Small intestine (tissue), 7 donors: ENCODE results near the gene ITPR1. TPM values are rescaled to one million over a fixed set of nuclear protein-coding genes. Genes with fewer than 3 reads are reported as not detected.

Source experiments
- DNase-seq, 2 donors: peaks; one replicate each; pipeline versions ENCODE4 v3.0.0 to v3.0.0-alpha.2; 2013
- FAIRE-seq: peaks from 2 replicates; lab custom pipeline; 2012; peaks lifted over from hg19 to GRCh38; lab: Jason Lieb, UNC
- H3K27ac ChIP-seq, 3 donors: one replicate each; pipeline ENCODE4 v1.5.1; 2013; ENCODE audit warnings: low read length in 2 of 3, mild to moderate bottlenecking in 2 of 3, control low read depth in 1 of 3, inconsistent platforms in 1 of 3, low read depth in 1 of 3, moderate library complexity in 1 of 3
- H3K27me3 ChIP-seq, 3 donors: one replicate each; pipeline ENCODE4 v1.6.1; 2013; ENCODE audit warnings: low read length in 3 of 3, inconsistent platforms in 1 of 3; ENCODE audit not compliant: control insufficient read depth in 3 of 3, insufficient read depth in 3 of 3
- H3K36me3 ChIP-seq, 3 donors: one replicate each; pipeline ENCODE4 v1.6.1; 2013; ENCODE audit warnings: low read length in 3 of 3, inconsistent platforms in 1 of 3, low read depth in 1 of 3, mild to moderate bottlenecking in 1 of 3, moderate library complexity in 1 of 3; ENCODE audit not compliant: control insufficient read depth in 3 of 3, insufficient read depth in 2 of 3
- H3K4me1 ChIP-seq, 3 donors: one replicate each; pipeline ENCODE4 v1.6.1; 2013; ENCODE audit warnings: low read length in 2 of 3, inconsistent platforms in 1 of 3, low read depth in 1 of 3, mild to moderate bottlenecking in 1 of 3, moderate library complexity in 1 of 3; ENCODE audit not compliant: control insufficient read depth in 3 of 3, insufficient read depth in 2 of 3
- H3K4me3 ChIP-seq, 3 donors: one replicate each; pipeline ENCODE4 v1.5.1; 2013; ENCODE audit warnings: low read length in 3 of 3, control low read depth in 1 of 3, inconsistent platforms in 1 of 3, low read depth in 1 of 3, mild to moderate bottlenecking in 1 of 3, moderate library complexity in 1 of 3
- H3K9me3 ChIP-seq, 2 donors: one replicate each; pipeline ENCODE4 v1.6.1; 2013; ENCODE audit warnings: low read depth in 1 of 2, low read length in 1 of 2; ENCODE audit not compliant: control insufficient read depth in 2 of 2, insufficient read depth in 1 of 2
- WGBS, 3 donors: extraction: QIAGEN DNeasy Blood & Tissue Kit; methylation state at CpG; one replicate each; pipeline ENCODE4 v1.1.7; 2013; 5-methylcytosine and 5-hydroxymethylcytosine counted together
- polyA plus RNA-seq, 4 donors: library from polyadenylated mRNA; stranded (reverse) in 3 of 4; unstranded in 1 of 4; fragments of 200-250 nt in 3 of 4; fragments of 120-200 nt in 1 of 4; gene quantifications; one replicate each; pipeline versions ENCODE4 v1.2.1 to v1.2.3, GENCODE V29; 2013
- donor health status: healthy with polysubstance abuse.
- donor health status: control.
- donor health status: control.
- donor health status: Bipolar disorder and iron deficiency.
- donor health status: healthy.

The ITPR1 gene
- polyA plus RNA-seq, 4 donors = 0.89 to 13.8 (median 5.1) TPM

GRCh38 chr3:4568841-4569240, 75.7 kb downstream of the ITPR1 start:
- H3K9me3 ChIP-seq = no peaks in the 10 kb centered on the region
- H3K27ac ChIP-seq = no peak overlapping the region
- FAIRE-seq (no peak), DNase-seq (no peak)
- no peaks in the 10 kb centered on the region for H3K36me3 ChIP-seq
- WGBS, 3 donors = 63 to 67% (median 66%) methylated on average over 3 of the region's 3 CpGs
- no peaks in the 10 kb centered on the region for H3K4me1 ChIP-seq
- H3K4me3 ChIP-seq = no peak overlapping the region
- H3K27me3 ChIP-seq = no peaks in the 10 kb centered on the region

GRCh38 chr3:4570840-4571621, 77.9 kb downstream of the ITPR1 start:
- no peaks in the 10 kb centered on the region for H3K9me3 ChIP-seq
- DNase-seq (no peak), FAIRE-seq (no peak)
- 65 to 76% (median 76%) methylated on average over 7 of the region's 7 CpGs for whole genome bisulfite sequencing, 3 donors
- H3K27ac ChIP-seq = no peak overlapping the region
- no peaks in the 10 kb centered on the region for H3K36me3 ChIP-seq
- H3K4me3 ChIP-seq = no peak overlapping the region
- no peaks in the 10 kb centered on the region for H3K4me1 ChIP-seq
- no peaks in the 10 kb centered on the region for H3K27me3 ChIP-seq

- WGBS, 3 donors = 76 to 93% (median 85%) methylated on average over 1 of the region's 1 CpG
Measured at GRCh38 chr3:4571690-4572334, 78.7 kb downstream of the ITPR1 start.

GRCh38 chr3:4573153-4573552, 80.0 kb downstream of the ITPR1 start:
- WGBS, 3 donors = 92 to 95% (median 94%) methylated on average over 2 of the region's 2 CpGs
- no peak for FAIRE-seq

More at GRCh38 chr3:4571690-4572334, 78.7 kb downstream of the ITPR1 start:
- H3K4me1 ChIP-seq = no peaks in the 10 kb centered on the region
- FAIRE-seq (no peak), DNase-seq (no peak)
- H3K27ac ChIP-seq = no peak overlapping the region
- H3K27me3 ChIP-seq = no peaks in the 10 kb centered on the region
- no peak overlapping the region for H3K4me3 ChIP-seq
- H3K9me3 ChIP-seq = no peaks in the 10 kb centered on the region
- no peaks in the 10 kb centered on the region for H3K36me3 ChIP-seq

DNA sequence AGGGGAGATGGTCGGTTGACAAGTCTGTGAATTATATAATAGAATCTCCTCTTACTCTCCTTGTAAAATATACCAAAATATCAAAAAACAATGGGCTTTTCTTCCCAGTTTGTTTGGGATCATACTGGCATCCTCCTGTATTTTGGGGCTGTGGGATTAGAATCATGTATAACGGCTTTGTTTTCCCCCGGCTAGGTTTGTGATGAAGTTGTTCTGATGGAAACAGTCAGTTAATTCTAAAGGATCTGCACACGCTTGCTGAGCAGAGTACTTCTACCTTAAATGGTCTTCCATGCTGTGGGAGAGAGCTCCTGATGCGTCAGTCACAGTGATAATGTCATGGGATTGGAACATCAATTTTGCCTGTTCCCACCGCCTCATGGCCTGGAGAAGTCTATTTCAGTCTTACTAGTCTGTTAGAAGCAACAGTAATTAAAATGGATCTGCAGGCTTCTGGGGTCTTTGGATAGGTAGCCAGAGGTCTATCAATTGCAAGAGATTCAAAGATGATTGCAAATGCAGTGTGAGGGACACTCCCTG, 81.3 kb downstream of the ITPR1 start:
- DNase-seq (no peak), FAIRE-seq (no peak)
- Histone ChIP-seq H3K9me3 (no peaks in the 10 kb centered on the region), H3K4me1 (no peaks in the 10 kb centered on the region), H3K27me3 (peaks cover 0 to 3% (median 0%) of the 10 kb centered on the region in 3 donors), H3K36me3 (no peaks in the 10 kb centered on the region), H3K27ac (no peak overlapping the region), H3K4me3 (no peak overlapping the region)
- 89 to 95% (median 90%) methylated on average over 6 of the region's 6 CpGs for WGBS, 3 donors

More at GRCh38 chr3:4573153-4573552, 80.0 kb downstream of the ITPR1 start:
- H3K4me1 ChIP-seq = no peaks in the 10 kb centered on the region
- no peak overlapping the region for H3K4me3 ChIP-seq
- H3K27ac ChIP-seq = no peak overlapping the region
- no peaks in the 10 kb centered on the region for H3K36me3 ChIP-seq
- H3K9me3 ChIP-seq = no peaks in the 10 kb centered on the region
- no peaks in the 10 kb centered on the region for H3K27me3 ChIP-seq
- DNase-seq = no peak

- Histone ChIP-seq H3K27ac (no peak overlapping the region), H3K4me3 (no peak overlapping the region), H3K4me1 (no peaks in the 10 kb centered on the region), H3K36me3 (no peaks in the 10 kb centered on the region), H3K9me3 (no peaks in the 10 kb centered on the region), H3K27me3 (peaks cover 0 to 3% (median 0%) of the 10 kb centered on the region in 3 donors)
- DNase-seq (no peak), FAIRE-seq (no peak)
Measured at GRCh38 chr3:4575381-4575780, 82.2 kb downstream of the ITPR1 start.

DNA sequence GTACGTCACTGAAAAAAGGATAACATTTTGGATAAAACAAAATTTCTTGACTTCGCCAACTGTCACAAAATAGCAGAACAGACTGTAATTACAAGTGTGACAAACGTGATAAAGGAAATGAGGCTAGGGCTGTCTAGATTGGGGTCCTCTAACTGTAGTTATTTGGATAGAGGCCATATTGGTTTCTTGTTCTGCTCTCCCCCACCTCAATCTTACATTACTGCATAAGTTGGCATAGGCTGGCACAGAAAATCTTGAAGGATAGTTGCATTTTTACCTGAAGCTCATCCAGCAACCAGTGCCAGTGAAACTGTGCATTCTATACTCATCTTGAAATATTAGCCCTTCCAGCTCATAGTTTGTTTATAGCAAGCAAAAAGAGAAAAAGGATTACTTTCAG, 84.6 kb downstream of the ITPR1 start:
- Histone ChIP-seq H3K4me1 (no peaks in the 10 kb centered on the region), H3K27ac (no peak overlapping the region), H3K27me3 (peaks cover 0 to 3% (median 0%) of the 10 kb centered on the region in 3 donors), H3K4me3 (no peak overlapping the region), H3K9me3 (no peaks in the 10 kb centered on the region), H3K36me3 (no peaks in the 10 kb centered on the region)
- DNase-seq = no peak
- WGBS, 3 donors = 84 to 93% (median 86%) methylated on average over 3 of the region's 3 CpGs
- FAIRE-seq = no peak

DNA sequence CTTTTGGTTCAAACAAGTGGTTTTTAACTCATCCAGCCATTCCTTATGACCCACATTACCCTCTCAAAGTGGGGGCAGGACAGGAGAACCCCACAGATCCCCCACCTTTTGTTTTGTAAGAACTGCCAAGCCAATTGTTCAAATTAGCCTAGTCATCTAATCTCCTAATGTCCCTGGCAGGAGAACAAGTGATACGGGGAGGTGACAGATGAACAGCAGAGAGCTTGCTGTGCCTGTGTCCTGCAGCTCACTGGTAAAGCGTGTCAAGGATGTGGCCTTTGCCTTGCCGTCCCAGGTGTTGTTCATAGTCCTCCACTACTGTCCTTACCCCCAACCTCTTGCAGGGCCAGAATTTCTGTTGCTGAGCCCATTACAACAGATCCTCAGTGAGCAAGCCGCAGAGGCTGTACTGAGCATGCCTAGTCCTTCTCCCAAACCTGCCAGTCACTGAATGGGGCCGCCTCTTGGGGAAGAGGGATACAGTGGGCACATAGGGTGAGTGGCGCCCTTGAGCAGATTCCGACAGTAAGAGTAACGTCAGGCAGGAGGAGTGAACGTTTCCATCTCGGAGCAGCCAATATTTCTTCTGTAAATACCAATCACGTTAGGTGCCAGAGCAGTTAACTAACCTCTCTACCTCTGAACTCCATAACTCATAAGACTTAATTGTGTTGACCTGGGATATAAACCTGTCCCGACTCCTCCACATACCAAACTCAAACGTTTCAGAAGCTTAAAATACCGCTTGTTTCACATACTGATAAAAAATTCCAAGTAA, 87.4 kb downstream of the ITPR1 start:
- WGBS, 3 donors = 65 to 75% (median 74%) methylated on average over 14 of the region's 14 CpGs
- Histone ChIP-seq H3K4me1 (peaks cover 0 to 4% (median 0%) of the 10 kb centered on the region in 3 donors), H3K27me3 (peaks cover 0 to 7% (median 0%) of the 10 kb centered on the region in 3 donors), H3K9me3 (no peaks in the 10 kb centered on the region), H3K4me3 (no peak overlapping the region), H3K36me3 (no peaks in the 10 kb centered on the region), H3K27ac (no peak overlapping the region)
- no peak for FAIRE-seq
- DNase-seq = no peak
